ENCODE data around the gene CCR6.

- TF ChIP-seq RBM22 (optimal IDR thresholded peaks at IDR 0.05; ENCODE audit: low read length), result no peak
- no peak for TF ChIP-seq NBN (conservative IDR thresholded peaks at IDR 0.05)
- no peak for TF ChIP-seq POLR2A (IDR thresholded peaks at IDR 0.05; ENCODE audit: insufficient read depth in 1 of 2, low read depth in 2 of 2, low read length in 2 of 2)
- TF ChIP-seq ZFX (CRISPR knock-in tag; IDR thresholded peaks at IDR 0.05; ENCODE audit: low read depth), result peak; percentile 38; the same call in 1 of the 2 replicates
- TF ChIP-seq EZH2 (conservative IDR thresholded peaks at IDR 0.05; ENCODE audit: low read depth, low read length), result no peak
- TF ChIP-seq MXI1 (IDR thresholded peaks at IDR 0.05; ENCODE audit: borderline replicate concordance, low read depth, low read length), result 0 out of 3 replicates have a peak, but pooled peaks have one; percentile 59
- peak; percentile 53; the same call in 1 of the 2 replicates for TF ChIP-seq FOXK1 (CRISPR knock-in tag; IDR thresholded peaks at IDR 0.05; ENCODE audit: borderline replicate concordance, low read depth)
- TF ChIP-seq, protein P1, sequence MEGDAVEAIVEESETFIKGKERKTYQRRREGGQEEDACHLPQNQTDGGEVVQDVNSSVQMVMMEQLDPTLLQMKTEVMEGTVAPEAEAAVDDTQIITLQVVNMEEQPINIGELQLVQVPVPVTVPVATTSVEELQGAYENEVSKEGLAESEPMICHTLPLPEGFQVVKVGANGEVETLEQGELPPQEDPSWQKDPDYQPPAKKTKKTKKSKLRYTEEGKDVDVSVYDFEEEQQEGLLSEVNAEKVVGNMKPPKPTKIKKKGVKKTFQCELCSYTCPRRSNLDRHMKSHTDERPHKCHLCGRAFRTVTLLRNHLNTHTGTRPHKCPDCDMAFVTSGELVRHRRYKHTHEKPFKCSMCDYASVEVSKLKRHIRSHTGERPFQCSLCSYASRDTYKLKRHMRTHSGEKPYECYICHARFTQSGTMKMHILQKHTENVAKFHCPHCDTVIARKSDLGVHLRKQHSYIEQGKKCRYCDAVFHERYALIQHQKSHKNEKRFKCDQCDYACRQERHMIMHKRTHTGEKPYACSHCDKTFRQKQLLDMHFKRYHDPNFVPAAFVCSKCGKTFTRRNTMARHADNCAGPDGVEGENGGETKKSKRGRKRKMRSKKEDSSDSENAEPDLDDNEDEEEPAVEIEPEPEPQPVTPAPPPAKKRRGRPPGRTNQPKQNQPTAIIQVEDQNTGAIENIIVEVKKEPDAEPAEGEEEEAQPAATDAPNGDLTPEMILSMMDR (CRISPR knock-in tag; IDR thresholded peaks at IDR 0.05), result peak; percentile 41
- TF ChIP-seq, protein P2, sequence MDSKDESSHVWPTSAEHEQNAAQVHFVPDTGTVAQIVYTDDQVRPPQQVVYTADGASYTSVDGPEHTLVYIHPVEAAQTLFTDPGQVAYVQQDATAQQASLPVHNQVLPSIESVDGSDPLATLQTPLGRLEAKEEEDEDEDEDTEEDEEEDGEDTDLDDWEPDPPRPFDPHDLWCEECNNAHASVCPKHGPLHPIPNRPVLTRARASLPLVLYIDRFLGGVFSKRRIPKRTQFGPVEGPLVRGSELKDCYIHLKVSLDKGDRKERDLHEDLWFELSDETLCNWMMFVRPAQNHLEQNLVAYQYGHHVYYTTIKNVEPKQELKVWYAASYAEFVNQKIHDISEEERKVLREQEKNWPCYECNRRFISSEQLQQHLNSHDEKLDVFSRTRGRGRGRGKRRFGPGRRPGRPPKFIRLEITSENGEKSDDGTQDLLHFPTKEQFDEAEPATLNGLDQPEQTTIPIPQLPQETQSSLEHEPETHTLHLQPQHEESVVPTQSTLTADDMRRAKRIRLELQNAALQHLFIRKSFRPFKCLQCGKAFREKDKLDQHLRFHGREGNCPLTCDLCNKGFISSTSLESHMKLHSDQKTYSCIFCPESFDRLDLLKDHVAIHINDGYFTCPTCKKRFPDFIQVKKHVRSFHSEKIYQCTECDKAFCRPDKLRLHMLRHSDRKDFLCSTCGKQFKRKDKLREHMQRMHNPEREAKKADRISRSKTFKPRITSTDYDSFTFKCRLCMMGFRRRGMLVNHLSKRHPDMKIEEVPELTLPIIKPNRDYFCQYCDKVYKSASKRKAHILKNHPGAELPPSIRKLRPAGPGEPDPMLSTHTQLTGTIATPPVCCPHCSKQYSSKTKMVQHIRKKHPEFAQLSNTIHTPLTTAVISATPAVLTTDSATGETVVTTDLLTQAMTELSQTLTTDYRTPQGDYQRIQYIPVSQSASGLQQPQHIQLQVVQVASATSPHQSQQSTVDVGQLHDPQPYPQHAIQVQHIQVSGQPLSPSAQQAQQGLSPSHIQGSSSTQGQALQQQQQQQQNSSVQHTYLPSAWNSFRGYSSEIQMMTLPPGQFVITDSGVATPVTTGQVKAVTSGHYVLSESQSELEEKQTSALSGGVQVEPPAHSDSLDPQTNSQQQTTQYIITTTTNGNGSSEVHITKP (CRISPR knock-in tag; IDR thresholded peaks at IDR 0.05; ENCODE audit: low read depth), result no peak
Observed at GRCh38 chr6:167140589-167141474, 17.9 kb downstream of the CCR6 start.

All from HepG2 (cell line).